Measurements from ENCODE around the gene HSPA4L. TPM values are rescaled to one million over a fixed set of nuclear protein-coding genes. Genes with fewer than 3 reads are reported as not detected.

The HSPA4L gene
- total RNA-seq, 1 experiment from 2014 or later = 5.3 TPM

DNA sequence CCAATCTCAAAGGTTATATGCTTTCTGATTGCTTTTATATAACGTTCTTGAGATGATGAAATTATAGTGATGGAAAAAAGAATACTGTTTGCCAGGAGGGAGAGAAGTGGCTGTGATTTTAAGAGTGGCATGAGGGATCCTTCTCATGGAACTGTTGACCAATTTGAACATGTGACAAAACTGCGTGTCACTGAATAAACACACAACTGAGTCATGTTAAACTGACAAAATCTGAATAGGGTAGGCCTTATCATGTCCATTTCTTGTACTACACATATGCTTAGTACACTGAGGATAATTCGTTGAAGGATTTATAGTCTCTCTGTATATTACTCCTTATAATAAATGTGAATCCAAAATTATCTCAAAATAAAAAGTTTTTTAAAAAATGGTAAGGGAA, 22.2 kb upstream of the HSPA4L start:
- Histone ChIP-seq H3K79me1 (ENCODE audit: insufficient read depth, low read depth, low read length, poor library complexity, severe bottlenecking) (no peaks in the 10 kb centered on the region), H2BK5ac (ENCODE audit: insufficient read length, low read length) (no peak overlapping the region), H3K23me2 (ENCODE audit: insufficient read length, low read depth, low read length, poor library complexity, severe bottlenecking) (no peaks in the 10 kb centered on the region), H2BK20ac (ENCODE audit: low read depth, low read length, poor library complexity, severe bottlenecking) (no peak overlapping the region), H3K9ac (ENCODE audit: extremely low read depth, insufficient read length, low read length) (no peak overlapping the region), H4K8ac (replicated peaks; ENCODE audit: insufficient read length, low read depth, low read length) (no peak overlapping the region), H3K14ac (ENCODE audit: insufficient read depth, low read length) (no peak overlapping the region), H3K79me2 (ENCODE audit: insufficient read depth, low read length) (no peaks in the 10 kb centered on the region), H3K4me1 (ENCODE audit: insufficient read depth, low read length) (no peaks in the 10 kb centered on the region), H3T11ph (ENCODE audit: low read length) (no peak overlapping the region), H2AFZ (ENCODE audit: low read length) (no peak overlapping the region), H2AK5ac (ENCODE audit: insufficient read length, low read length) (no peak overlapping the region), H3K27me3 (ENCODE audit: insufficient read depth, low read length) (no peaks in the 10 kb centered on the region), H3K4me2 (ENCODE audit: insufficient read depth, insufficient read length, low read length) (no peak overlapping the region), H4K5ac (ENCODE audit: insufficient read length, low read depth, low read length) (no peak overlapping the region), H3K23ac (ENCODE audit: insufficient read length, low read depth, low read length) (no peak overlapping the region), H3K56ac (ENCODE audit: insufficient read length, low read depth, low read length) (no peak overlapping the region), H2BK120ac (ENCODE audit: low read depth, low read length, poor library complexity, severe bottlenecking) (no peak overlapping the region), H4K20me1 (ENCODE audit: control insufficient read depth, insufficient read depth, insufficient read length) (no peaks in the 10 kb centered on the region), H2BK12ac (ENCODE audit: insufficient read length, low read depth, low read length) (no peak overlapping the region), H3K4ac (ENCODE audit: low read depth, low read length) (no peak overlapping the region), H2BK15ac (ENCODE audit: low read depth, low read length) (no peak overlapping the region), H3K18ac (ENCODE audit: insufficient read length, low read depth, low read length) (no peak overlapping the region), H3K27ac (ENCODE audit: insufficient read length, low read depth, low read length) (no peak overlapping the region), H3K9me3 (ENCODE audit: control insufficient read depth, low read depth, low read length) (no peaks in the 10 kb centered on the region), H4K91ac (ENCODE audit: insufficient read length, low read depth, low read length) (no peak overlapping the region)
- Mint-ChIP-seq H3K9me3 (peaks cover 0 to 8% of the 10 kb centered on the region in 2 experiments; a peak in 3 of 5 replicates), H3K36me3 (ENCODE audit: insufficient read depth in 1 of 3, low read depth in 3 of 3) (no peaks in the 10 kb centered on the region; a peak in 1 of 7 replicates), H3K27ac (no peak overlapping the region), H3K4me3 (no peak overlapping the region), H3K4me1 (no peaks in the 10 kb centered on the region), H3K27me3 (ENCODE audit: low read depth) (no peaks in the 10 kb centered on the region)
- no peak for TF ChIP-seq CTCF (conservative IDR thresholded peaks at IDR 0.05)
- no peak for DNase-seq
- no CpG with 5 or more reads among the region's 3 CpGs for WGBS (ENCODE audit: extremely low coverage, insufficient read length, low lambda C conversion rate)
